Stimulated activated CD4-positive, alpha-beta T cell treated with anti-CD3 and anti-CD28 coated beads, Interleukin-12 subunit alpha, Interleukin-12 subunit beta, amount 100 ng/mL, for 4 hours (primary cell): ENCODE results near the gene LAMP2.
"Not testable (repeated sequence)": the region's sequence is repeated elsewhere in the genome, so short reads cannot be mapped to it uniquely, and the experiment has no call there.

ENCODE experiments used
- DNase-seq: peaks from one replicate; pipeline ENCODE4 v3.0.0-alpha.2; 2020

Gene LAMP2

GRCh38 chrX:120468825-120469525 is at the start of gene LAMP2:
Gene LAMP2 (minus strand): TSS chrX:120469296. CDS start chrX:120469169, 127 bp downstream.
- peak; percentile 69 for DNase-seq

GRCh38 chrX:120517936-120518335 is 48.8 kb upstream of the LAMP2 start:
- no peak for DNase-seq

DNA sequence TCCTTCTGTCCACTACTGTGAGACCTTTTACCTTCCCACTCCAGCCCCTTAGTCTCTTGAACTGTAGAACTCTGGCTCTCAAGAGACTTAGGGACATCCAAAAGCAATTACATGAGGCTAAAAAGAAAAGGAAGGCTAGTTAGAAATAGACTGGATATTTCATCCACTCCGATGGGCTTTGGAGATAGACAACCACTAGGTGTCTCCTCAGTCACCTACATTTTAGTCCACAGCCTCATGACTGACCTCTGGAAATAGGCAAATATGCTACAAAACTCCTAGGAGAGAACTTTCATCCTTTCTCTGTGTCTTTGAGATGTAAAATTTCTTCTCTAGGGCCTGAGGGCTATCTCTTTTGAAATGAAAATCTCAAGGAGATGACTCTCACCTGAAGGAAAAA is 45.1 kb upstream of the LAMP2 start:
- no peak for DNase-seq

- DNase-seq, result no peak
Measured at GRCh38 chrX:120512627-120513026, 43.5 kb upstream of the LAMP2 start.

GRCh38 chrX:120512222-120512621 is 43.1 kb upstream of the LAMP2 start:
- DNase-seq, result no peak

- DNase-seq, result no peak
Measured at GRCh38 chrX:120504569-120504968, 35.5 kb upstream of the LAMP2 start.

DNA sequence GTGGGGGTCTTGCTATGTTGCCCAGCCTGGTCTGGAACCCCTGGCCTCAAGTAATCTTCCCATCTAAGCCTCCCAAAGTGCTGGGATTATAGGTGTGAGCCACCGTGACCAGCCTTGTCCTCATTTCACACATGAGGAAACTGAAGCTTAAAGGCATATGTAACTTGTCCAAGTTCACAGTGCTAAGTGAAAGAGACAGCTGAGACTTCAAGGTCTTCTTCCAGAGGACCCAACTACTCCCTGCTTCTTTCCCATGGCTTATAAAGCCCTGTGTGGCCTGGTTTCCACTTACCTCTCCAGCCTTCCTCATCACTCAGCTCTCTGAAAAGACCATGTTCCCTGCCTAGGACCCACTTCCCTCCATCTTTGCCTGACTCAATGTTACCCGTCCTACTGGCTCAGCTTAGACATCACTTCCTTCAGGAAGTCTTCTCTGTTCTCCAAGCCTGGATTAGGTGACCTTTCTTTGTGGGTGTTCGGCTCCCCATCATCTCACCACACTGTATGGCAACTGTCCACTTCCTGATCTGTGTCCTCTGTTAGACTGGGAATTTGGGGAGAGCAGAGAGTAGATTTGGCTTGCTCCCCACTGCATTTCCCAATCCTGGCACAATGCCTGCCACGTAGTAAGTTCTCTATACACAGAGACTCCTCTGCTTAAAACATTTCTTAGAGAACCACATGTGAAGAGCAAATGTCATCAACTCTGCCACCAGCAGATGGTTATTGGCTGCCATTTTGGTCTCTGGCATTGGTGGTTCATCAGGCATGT is 30.4 kb upstream of the LAMP2 start:
- DNase-seq, result no peak

DNA sequence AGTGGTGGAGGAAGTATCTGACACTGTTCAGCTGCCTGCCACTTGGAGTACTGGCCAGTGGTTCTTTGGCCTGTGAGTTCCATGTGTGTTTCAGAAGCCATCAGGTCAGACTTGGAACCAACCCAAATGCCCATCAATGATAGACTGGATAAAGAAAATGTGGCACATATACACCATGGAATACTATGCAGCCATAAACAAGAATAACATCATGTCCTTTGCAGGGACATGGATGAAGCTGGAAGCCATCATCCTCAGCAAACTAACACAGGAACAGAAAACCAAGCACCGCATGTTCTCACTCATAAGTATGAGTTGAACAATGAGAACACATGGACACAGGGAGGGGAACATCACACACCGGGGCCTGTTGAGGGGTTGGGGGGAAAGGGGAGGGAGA is 21.0 kb upstream of the LAMP2 start:
- not testable (repeated sequence) for DNase-seq

- no peak for DNase-seq
Measured at GRCh38 chrX:120486786-120487185, 17.7 kb upstream of the LAMP2 start.

DNA sequence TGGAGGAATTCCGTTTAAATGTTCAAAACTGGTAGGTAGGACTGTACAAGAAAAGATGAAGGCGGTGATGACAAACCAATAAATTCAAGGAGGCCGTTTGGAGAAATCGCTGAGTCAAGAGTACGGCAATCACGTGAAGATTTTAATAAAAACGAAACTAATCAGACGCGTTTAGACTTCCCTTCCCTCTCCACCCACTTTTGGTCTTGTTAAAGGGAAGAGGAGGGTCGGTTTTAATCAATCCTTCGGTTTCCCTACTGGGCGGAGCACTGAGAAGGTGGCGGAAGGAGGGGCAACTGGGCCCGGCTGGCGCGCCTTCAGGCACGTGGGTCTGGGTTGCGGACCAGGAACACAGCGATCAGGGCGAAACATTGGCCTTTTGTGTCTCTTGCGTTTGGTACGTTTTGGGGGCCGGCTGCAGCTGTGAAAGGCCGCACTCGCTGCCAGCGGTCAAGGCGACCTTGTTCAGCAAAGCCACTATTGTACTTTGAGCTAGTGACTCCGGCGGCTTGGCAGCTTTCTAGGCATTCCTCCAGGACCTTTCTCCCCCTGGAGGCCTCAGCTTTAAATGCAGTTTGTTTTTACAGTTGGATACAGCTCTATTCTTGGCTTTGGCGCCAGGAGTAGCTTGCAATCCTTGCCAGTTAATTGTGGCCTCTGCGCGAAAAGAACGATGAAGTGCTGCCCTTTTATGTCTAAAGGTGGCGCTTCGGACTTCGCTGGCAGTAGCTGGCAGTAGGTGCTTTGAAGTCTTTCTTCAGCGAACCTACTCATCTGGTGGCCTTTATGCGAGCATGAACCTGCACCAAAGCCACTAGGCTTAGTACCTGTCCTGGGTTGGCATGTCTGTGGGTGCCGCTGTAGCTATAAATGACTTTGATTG is 16.8 kb upstream of the LAMP2 start:
- DNase-seq, result peak; percentile 47

DNA sequence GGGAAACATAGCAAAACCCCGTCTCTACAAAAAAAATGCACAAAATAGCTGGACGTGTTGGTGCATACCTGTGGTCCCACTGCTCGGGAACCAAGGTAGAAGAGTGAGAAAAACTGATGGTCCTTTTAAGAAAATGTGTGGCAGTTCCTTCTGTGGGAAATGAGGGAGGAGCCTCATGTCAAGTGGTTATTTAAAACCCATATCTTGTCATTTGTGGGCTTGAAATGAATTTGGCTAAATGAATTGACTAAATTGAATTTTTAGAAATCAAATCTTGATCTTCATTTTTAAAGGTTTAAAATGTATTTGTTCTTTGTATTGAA is 16.2 kb upstream of the LAMP2 start:
- DNase-seq, result no peak

DNA sequence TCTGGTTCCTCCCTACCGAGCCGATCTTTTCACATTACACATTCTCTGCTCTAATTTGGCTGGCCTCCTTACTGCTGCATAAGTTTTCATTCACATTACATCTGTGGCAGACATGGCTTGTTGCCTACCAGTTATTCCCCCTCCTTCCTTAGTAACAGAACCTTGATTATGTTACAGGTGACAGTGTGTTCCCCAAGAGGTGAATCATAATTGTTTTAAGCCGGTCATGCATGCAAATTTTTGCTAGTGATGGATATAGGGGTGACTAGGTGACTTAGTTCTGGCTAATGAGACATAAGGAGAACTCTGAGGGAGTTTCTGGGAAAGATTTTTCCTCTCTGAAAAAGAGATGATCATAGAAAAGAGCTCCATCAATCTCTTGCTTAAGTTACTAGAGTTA is 8.4 kb upstream of the LAMP2 start:
- no peak for DNase-seq

GRCh38 chrX:120476714-120477113 is 7.6 kb upstream of the LAMP2 start:
- DNase-seq, result no peak

GRCh38 chrX:120475447-120475846 is 6.4 kb upstream of the LAMP2 start:
- DNase-seq, result not testable (repeated sequence)

DNA sequence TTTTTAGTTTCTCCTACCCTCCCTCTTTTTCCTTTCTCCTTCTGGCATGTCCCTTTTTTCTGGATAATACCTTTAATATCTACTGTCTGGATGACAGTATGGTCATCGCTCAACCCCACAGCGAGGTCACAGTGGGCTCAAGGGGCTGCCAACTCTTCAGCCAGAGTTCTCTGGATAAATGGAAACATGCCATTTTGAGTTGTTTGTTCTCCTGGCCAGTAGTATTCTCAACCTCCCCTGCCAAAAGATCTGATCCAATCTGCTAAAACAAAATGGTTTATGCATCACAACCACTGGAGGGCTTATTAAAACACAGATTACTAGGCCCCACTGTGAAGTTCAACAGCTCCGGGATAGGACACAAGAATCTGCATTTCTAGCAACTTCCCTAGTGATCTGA is 5.0 kb upstream of the LAMP2 start:
- DNase-seq, result no peak

DNA sequence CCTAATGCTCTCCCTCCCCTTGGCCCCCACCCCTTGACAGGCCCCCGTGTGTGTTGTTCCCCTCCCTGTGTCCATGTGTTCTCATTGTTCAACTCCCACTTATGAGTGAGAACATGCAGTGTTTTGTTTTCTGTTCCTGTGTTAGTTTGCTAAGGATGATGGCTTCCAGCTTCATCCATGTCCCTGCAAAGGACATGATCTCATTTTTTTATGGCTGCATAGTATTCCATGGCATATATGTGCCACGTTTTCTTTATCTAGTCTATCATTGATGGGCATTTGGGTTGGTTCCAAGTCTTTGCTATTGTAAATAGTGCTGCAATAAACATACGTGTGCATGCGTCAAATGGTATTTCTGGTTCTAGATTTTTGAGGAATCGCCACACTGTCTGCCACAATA is 561 bp upstream of the LAMP2 start:
- not testable (repeated sequence) for DNase-seq

DNA sequence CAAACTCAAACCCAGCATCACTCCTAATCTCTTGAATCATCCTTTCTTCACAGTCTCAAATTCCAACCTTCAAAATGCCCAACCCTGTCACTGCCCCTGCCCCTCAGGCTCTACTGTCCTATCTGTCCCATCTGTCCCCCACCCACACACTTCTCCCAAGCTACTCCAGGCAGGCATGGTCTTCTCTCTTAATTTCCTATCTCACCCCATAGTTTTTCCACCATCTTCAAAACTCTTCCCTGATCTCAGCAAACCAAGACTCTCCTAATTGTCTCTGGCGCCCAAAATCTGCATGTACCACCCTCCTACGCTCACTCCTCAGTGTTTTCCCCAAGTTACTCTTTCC is 644 bp downstream of the LAMP2 start:
- DNase-seq, result no peak

- DNase-seq, result no peak
Measured at GRCh38 chrX:120468071-120468470, 1.0 kb downstream of the LAMP2 start.

GRCh38 chrX:120464411-120464810 is 4.7 kb downstream of the LAMP2 start:
- no peak for DNase-seq

GRCh38 chrX:120463241-120463640 is 5.9 kb downstream of the LAMP2 start:
- no peak for DNase-seq

DNA sequence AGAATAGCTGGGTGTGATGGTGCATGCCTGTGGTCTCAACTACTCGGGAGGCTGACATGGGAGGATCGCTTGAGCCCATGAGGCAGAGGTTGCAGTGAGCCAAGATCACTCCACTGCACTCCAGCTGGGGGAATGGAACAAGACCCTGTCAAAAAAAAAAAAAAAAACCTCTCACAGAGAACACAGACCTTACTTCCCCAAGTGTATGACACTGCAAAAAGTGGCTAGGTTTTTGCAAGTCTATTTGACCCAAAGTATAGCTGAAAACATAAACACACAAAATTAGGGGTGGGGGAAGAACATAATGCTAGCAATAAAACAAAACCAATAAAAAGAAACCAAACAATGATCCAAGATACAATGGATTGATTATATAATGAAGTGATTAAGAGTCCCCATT is 6.7 kb downstream of the LAMP2 start:
- DNase-seq, result no peak

DNA sequence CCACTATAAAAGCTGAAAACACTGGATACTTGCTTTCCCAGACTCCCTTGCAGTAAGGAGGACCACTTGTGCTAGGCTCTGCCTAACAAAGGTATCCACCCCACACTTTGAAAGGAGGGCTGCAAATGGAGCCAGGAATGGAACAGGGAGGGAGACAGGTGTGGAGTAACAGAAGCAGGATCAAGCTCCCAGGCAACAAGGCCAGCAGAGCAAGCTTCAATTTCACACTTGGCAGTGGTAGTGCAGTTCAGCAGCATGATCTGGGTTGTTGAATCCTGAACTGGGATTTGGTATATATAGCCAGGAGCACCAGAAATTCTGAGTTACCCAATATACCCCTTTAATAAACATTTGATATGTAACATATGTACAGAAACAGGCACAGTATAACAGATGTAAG is 9.8 kb downstream of the LAMP2 start:
- no peak for DNase-seq

DNA sequence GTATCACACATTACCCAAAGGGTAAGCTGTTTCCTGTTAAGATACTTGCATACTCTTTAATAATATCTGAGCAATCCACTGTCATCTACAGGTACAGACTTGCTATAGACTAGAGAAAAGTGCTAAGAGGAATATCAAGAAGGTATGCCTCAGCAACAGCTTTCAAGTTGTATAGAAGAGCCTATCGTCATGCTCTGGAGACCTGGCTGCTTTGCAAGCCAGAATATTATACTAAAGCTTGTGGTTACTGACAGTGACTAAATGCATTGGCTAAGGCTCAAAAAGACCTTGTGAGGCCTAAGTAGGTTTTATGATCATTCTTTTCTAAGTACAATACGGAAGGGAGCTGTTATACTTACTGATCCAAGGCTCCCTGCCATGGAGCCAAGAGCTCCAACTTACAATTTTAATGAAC is 11.3 kb downstream of the LAMP2 start:
- no peak for DNase-seq

- no peak for DNase-seq
Measured at GRCh38 chrX:120456973-120457372, 12.1 kb downstream of the LAMP2 start.
